Adipocyte (in vitro differentiated cells): ENCODE measurements around the gene OSTF1.

Experiments
- DNase-seq: peaks from one replicate; pipeline ENCODE4 v3.0.0-alpha.2; 2015; ENCODE audit warnings: low read depth
- H3K27me3 ChIP-seq: replicated peaks from 2 replicates; pipeline ENCODE4 v1.7.0; 2013; ENCODE audit warnings: mild to moderate bottlenecking, low read length, moderate library complexity; ENCODE audit not compliant: control insufficient read depth, insufficient read depth
- H3K36me3 ChIP-seq: 2 replicates; pipeline ENCODE4 v1.7.0; 2013; ENCODE audit warnings: low read length, mild to moderate bottlenecking, moderate library complexity; ENCODE audit not compliant: control insufficient read depth, insufficient read depth, severe bottlenecking
- H3K4me1 ChIP-seq: 2 replicates; pipeline ENCODE4 v1.7.0; 2013; ENCODE audit warnings: mild to moderate bottlenecking, low read length, moderate library complexity; ENCODE audit not compliant: control insufficient read depth, insufficient read depth
- H3K4me3 ChIP-seq: 2 replicates; pipeline ENCODE4 v1.7.0; 2013; ENCODE audit warnings: mild to moderate bottlenecking, low read length, moderate library complexity
- H3K9ac ChIP-seq: 2 replicates; pipeline ENCODE4 v1.7.0; 2013; ENCODE audit warnings: mild to moderate bottlenecking, low read length, moderate library complexity
- H3K9me3 ChIP-seq: 2 replicates; pipeline ENCODE4 v1.7.0; 2013; ENCODE audit warnings: mild to moderate bottlenecking, low read length, moderate library complexity; ENCODE audit not compliant: control insufficient read depth

The OSTF1 gene

DNA sequence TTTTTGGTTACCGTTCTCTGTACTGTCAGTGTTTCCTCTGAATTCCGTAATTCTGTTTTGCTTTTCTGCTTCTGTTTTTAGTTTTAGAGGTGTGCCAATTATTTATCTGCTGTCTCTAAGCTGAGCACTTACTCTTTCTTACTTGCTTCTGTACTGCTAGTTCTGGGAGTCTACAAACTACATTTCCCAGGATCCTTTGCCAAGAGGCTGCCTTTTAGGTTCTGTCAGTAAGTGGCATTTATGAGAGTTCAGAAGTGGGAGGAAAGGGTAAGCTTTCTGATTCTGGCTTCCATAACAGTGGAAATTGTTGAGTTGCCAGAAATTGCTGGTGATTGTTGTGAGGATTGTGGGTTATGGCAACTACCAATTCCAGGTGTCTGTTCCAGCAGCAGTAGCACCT, 102.4 kb downstream of the OSTF1 start:
- Histone ChIP-seq H3K36me3 (no peaks in the 10 kb centered on the region), H3K4me1 (no peaks in the 10 kb centered on the region), H3K4me3 (no peak overlapping the region), H3K9ac (no peak overlapping the region), H3K27me3 (no peaks in the 10 kb centered on the region), H3K9me3 (no peaks in the 10 kb centered on the region)
- no peak for DNase-seq
